IPS DF 6.9 (cell line): Measurements from ENCODE around the gene CASQ1.

Experiments
- DNase-seq: peaks from one replicate; pipeline ENCODE4 v3.0.0-alpha.2; 2013; ENCODE audit warnings: low read depth, low spot score
- H3K27ac ChIP-seq: one replicate; pipeline ENCODE4 v1.5.1; 2013; ENCODE audit warnings: low read length, control low read depth
- H3K27me3 ChIP-seq: 2 replicates; pipeline ENCODE4 v1.6.1; 2013; ENCODE audit warnings: mild to moderate bottlenecking, low read length; ENCODE audit not compliant: control insufficient read depth, insufficient read depth
- H3K36me3 ChIP-seq: 2 replicates; pipeline ENCODE4 v1.6.1; 2013; ENCODE audit warnings: low read length; ENCODE audit not compliant: control insufficient read depth, insufficient read depth
- H3K4me1 ChIP-seq: 2 replicates; pipeline ENCODE4 v1.6.1; 2013; ENCODE audit warnings: low read length; ENCODE audit not compliant: control insufficient read depth, insufficient read depth
- H3K4me3 ChIP-seq: 2 replicates; pipeline ENCODE4 v1.5.1; 2013; ENCODE audit warnings: mild to moderate bottlenecking, low read length
- H3K9me3 ChIP-seq: 2 replicates; pipeline ENCODE4 v1.6.1; 2013; ENCODE audit warnings: low read length, inconsistent platforms; ENCODE audit not compliant: control insufficient read depth, insufficient read depth
- whole genome bisulfite sequencing: extraction: QIAGEN DNeasy Blood & Tissue Kit; methylation state at CpG from one replicate; pipeline ENCODE4 v1.1.7; 2013; ENCODE audit warnings: mixed read lengths, missing lambda C conversion rate; ENCODE audit not compliant: insufficient read length, insufficient coverage; 5-methylcytosine and 5-hydroxymethylcytosine counted together

Gene CASQ1

DNA sequence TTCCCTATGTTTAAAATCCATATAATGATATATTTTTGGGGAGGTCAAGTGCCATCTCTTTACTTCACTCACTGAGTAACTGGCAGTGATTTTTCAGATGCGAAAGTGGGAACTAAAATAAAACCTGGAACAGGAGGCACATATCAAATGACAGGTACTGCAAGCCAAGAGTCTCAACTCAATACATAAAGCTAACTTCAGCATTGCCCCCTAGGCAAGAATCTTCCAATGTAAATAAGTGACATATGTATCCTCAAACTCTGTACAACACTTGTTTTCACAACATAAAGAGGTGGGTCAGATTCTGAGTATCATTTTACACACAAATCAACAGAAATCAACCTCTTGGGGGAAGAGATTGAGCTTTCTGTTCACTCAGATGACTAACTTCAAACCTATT, 53.8 kb downstream of the CASQ1 start:
- no peaks in the 10 kb centered on the region for H3K4me1 ChIP-seq
- WGBS = no CpG with 5 or more reads among the region's 1 CpG
- no peaks in the 10 kb centered on the region for H3K27me3 ChIP-seq
- H3K4me3 ChIP-seq = no peak overlapping the region
- no peaks in the 10 kb centered on the region for H3K9me3 ChIP-seq
- DNase-seq = no peak
- peaks cover 10% of the 10 kb centered on the region for H3K36me3 ChIP-seq
- H3K27ac ChIP-seq = no peak overlapping the region

DNA sequence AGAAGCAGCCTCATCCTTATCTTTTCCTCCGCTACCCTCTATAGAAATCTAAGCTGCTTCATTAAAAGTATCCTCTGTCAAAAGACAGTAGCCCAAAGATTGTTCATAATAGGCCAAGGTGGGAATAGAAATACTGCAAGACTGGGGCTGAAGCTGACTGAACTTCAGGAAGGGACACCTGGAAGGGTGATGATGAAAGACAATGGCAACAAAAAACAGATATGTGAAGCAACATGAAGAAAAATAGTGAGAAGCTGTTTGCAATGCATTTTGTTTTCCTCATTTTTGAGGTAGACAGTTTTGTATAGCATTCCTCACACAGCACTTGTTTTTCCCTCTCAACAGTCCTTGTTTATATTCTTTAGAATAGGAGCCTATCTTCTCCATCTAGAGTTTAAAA, 55.1 kb downstream of the CASQ1 start:
- Histone ChIP-seq H3K27me3 (no peaks in the 10 kb centered on the region), H3K4me1 (no peaks in the 10 kb centered on the region), H3K4me3 (no peak overlapping the region), H3K36me3 (no peaks in the 10 kb centered on the region; the same call in 1 of the 2 replicates), H3K9me3 (no peaks in the 10 kb centered on the region), H3K27ac (no peak overlapping the region)
- no peak for DNase-seq
- WGBS = no CpG with 5 or more reads among the region's 1 CpG

DNA sequence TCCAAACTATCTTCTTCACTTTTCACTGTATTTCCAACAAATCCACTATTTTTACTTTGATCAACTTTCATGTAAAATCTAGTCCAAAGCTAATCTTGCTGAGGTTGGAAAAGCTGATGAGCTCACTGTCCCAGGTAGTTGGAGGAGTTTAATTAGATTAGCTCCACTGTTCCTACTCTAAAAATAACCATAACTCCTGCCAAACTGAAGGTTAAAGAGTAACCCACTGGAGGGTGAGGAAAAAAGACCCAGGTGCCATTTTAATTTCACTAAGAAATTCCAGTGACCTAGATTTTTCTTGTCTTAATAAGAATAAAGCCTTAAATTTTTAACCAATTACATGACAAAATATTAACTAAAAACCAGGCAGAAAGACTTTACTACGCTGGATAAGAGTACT, 56.7 kb downstream of the CASQ1 start:
- no peak overlapping the region for H3K4me3 ChIP-seq
- no peaks in the 10 kb centered on the region; the same call in 1 of the 2 replicates for H3K36me3 ChIP-seq
- no peaks in the 10 kb centered on the region for H3K9me3 ChIP-seq
- WGBS = no CpG with 5 or more reads among the region's 1 CpG
- no peak overlapping the region for H3K27ac ChIP-seq
- DNase-seq = no peak
- no peaks in the 10 kb centered on the region for H3K27me3 ChIP-seq
- H3K4me1 ChIP-seq = no peaks in the 10 kb centered on the region; the same call in 1 of the 2 replicates

DNA sequence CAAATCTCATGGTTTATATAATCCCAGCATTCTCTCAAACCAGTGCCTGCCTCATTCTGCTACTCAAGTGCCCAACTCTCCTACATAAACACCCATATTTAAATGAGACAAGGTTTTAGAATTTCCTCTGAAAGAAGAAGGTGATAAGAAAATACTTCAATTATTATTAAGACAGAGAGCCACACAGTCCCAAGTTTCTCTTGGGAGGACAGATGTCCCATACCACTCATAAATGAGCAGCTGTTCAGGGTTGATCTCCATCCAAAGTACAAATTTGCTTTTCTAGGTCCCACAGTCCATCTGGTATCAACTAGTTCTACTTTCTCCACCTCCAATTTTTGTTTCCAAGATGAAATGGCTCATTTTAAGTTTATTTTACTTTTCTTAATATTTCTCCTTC, 60.6 kb downstream of the CASQ1 start:
- Histone ChIP-seq H3K27me3 (no peaks in the 10 kb centered on the region), H3K27ac (no peak overlapping the region), H3K9me3 (no peaks in the 10 kb centered on the region), H3K4me1 (no peaks in the 10 kb centered on the region; the same call in 1 of the 2 replicates), H3K4me3 (no peak overlapping the region), H3K36me3 (no peaks in the 10 kb centered on the region; the same call in 1 of the 2 replicates)
- no peak for DNase-seq
